Kidney (tissue), 14 donors: ENCODE results near the gene ELFN2. TPM values are rescaled to one million over a fixed set of nuclear protein-coding genes. Genes with fewer than 3 reads are reported as not detected.
A peak's percentile ranks its signal among the peaks of the same experiment; 100 is the strongest.

Experiments
- DNase-seq, 5 donors: peaks; one replicate each; pipeline ENCODE4 v3.0.0-alpha.2; 2013 to 2020
- FAIRE-seq: peaks from 2 replicates; lab custom pipeline; 2012; peaks lifted over from hg19 to GRCh38; lab: Jason Lieb, UNC
- H3K27ac ChIP-seq, 2 donors: one replicate each; pipeline ENCODE4 v1.7.0; 2013; ENCODE audit warnings: low read depth in 2 of 2, low read length in 2 of 2, inconsistent platforms in 1 of 2
- H3K27me3 ChIP-seq: one replicate; pipeline ENCODE4 v1.7.1; 2013; ENCODE audit warnings: low read length, inconsistent platforms; ENCODE audit not compliant: control insufficient read depth, insufficient read depth
- H3K36me3 ChIP-seq, 3 donors: one replicate each; pipeline versions ENCODE4 v1.7.0 to v1.7.1; 2013; ENCODE audit warnings: low read length in 3 of 3, control low read depth in 1 of 3, inconsistent platforms in 1 of 3; ENCODE audit not compliant: insufficient read depth in 3 of 3, control insufficient read depth in 2 of 3
- H3K4me1 ChIP-seq, 3 donors: one replicate each; pipeline versions ENCODE4 v1.7.0 to v1.7.1; 2013; ENCODE audit warnings: low read length in 3 of 3, inconsistent platforms in 1 of 3, low read depth in 1 of 3; ENCODE audit not compliant: control insufficient read depth in 2 of 3, insufficient read depth in 2 of 3
- H3K4me3 ChIP-seq, 3 donors: one replicate each; pipeline versions ENCODE4 v1.7.0 to v1.8.1; 2013; ENCODE audit warnings: low read length in 3 of 3, control low read depth in 1 of 3, inconsistent platforms in 1 of 3
- H3K9ac ChIP-seq, 3 donors: one replicate each; pipeline versions ENCODE4 v1.7.0 to v1.7.1; 2013; ENCODE audit warnings: low read length in 3 of 3, control low read depth in 1 of 3, inconsistent platforms in 1 of 3
- H3K9me3 ChIP-seq, 3 donors: one replicate each; pipeline versions ENCODE4 v1.7.0 to v1.7.1; 2013; ENCODE audit warnings: low read length in 3 of 3, control low read depth in 1 of 3, inconsistent platforms in 1 of 3; ENCODE audit not compliant: control insufficient read depth in 2 of 3, insufficient read depth in 1 of 3
- intact Hi-C: fragments of 100-400 bp; cut with DNase I; formaldehyde crosslinking; loops from one replicate; pipeline ENCODE4 v1.11.1; 2022
- polyA plus RNA-seq: library from polyadenylated mRNA; stranded (reverse); fragments of 350-450 nt; fragmentation: Illumina TruSeq; extraction: RNeasy Lipid Tissue Mini Kit (QIAGEN cat#74804); gene quantifications from one replicate; pipeline ENCODE4 v1.2.3, GENCODE V29; 2014; ENCODE audit warnings: low read depth, low replicate concordance; ENCODE audit not compliant: insufficient read depth
- total RNA-seq: library from RNA; stranded (reverse); fragmentation: NEBNext Ultra II Directional; extraction: Animal tissue kit (Norgen Biotek cat#: 25700); gene quantifications from one replicate; pipeline ENCODE4 v1.2.1, GENCODE V29; 2021
- TF ChIP-seq, protein P1 (sequence below): IDR thresholded peaks from 3 replicates; pipeline ENCODE4 v1.5.1; 2012; ENCODE audit warnings: mild to moderate bottlenecking, moderate library complexity, borderline replicate concordance; ENCODE audit not compliant: insufficient read depth; ENCODE audit errors: extremely low read depth
- donor health status: control.
- donor health status: control.
- donor health status: control.
- donor health status: control.
- donor health status: control.
- donor health status: DM: yes; HTN: yes; CAD: no.
- donor health status: Normal renal cell carcinoma (clear cell type).

Gene ELFN2
- total and polyA plus RNA-seq, 2 donors from 2014 or later: 0.19 to 4.6 TPM

GRCh38 chr22:37428649-37429586 is 1.6 kb upstream of the ELFN2 start:
- no peak for FAIRE-seq
- intact Hi-C loops: no loop called here
- Histone ChIP-seq H3K4me1 (peaks cover 0 to 4% (median 0%) of the 10 kb centered on the region in 3 donors), H3K9ac (no peak overlapping the region), H3K9me3 (no peaks in the 10 kb centered on the region), H3K27ac (no peak overlapping the region), H3K27me3 (peaks cover 6% of the 10 kb centered on the region), H3K36me3 (no peaks in the 10 kb centered on the region), H3K4me3 (no peak overlapping the region)
- DNase-seq: peak in 4 of 5 donors; percentile 76 to 90 (median 84)
- TF ChIP-seq, protein P1, sequence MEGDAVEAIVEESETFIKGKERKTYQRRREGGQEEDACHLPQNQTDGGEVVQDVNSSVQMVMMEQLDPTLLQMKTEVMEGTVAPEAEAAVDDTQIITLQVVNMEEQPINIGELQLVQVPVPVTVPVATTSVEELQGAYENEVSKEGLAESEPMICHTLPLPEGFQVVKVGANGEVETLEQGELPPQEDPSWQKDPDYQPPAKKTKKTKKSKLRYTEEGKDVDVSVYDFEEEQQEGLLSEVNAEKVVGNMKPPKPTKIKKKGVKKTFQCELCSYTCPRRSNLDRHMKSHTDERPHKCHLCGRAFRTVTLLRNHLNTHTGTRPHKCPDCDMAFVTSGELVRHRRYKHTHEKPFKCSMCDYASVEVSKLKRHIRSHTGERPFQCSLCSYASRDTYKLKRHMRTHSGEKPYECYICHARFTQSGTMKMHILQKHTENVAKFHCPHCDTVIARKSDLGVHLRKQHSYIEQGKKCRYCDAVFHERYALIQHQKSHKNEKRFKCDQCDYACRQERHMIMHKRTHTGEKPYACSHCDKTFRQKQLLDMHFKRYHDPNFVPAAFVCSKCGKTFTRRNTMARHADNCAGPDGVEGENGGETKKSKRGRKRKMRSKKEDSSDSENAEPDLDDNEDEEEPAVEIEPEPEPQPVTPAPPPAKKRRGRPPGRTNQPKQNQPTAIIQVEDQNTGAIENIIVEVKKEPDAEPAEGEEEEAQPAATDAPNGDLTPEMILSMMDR: peak; percentile 31

DNA sequence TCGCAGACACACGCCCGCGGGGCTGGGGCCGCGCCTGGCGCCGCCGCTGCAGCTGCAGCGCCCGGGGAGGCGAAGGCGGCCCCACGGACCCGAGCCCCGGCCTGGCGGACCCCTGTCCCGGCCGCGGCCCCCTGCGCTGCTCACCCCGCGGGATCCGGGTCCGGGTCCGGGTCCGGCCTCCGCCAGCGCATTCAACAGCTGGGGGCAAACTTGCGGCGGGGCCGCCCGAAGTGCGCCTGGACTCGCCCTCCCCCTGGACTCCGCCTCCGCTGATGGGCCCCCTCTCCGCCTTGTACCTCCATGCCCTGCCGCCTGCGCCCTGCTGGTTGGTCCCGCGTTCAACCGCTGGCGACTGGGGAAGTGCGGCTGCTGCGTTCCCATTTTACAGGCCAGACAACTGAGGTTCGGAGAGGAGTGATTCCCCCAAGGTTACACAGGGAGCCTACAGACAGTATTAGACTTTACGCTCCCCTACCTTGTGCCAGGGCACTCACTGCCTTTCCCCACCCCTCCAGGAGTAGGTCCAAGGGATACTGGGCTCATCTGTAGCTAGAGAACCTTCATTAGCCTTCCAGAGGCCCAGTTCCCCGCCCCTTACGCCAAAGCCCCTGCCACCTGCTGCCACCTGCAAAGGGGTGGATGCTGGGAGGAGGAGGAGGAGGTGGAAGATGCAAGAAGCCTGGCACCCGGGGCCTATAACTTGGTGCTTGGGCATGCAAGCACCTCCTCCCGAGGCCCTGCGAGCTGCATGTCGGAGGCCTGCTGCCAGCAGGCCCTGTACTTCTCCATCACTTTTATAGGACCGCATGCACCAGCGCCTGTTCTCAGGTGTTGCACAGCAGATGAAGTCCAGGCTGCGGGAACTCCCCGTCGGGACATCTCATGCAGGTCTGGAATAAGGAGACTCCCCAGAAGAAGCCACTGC is 694 bp upstream of the ELFN2 start:
- no peaks in the 10 kb centered on the region for H3K36me3 ChIP-seq
- H3K27me3 ChIP-seq: peaks cover 6% of the 10 kb centered on the region
- H3K4me3 ChIP-seq: no peak overlapping the region
- no peak for FAIRE-seq
- TF ChIP-seq, protein P1: no peak
- peaks cover 0 to 4% (median 0%) of the 10 kb centered on the region in 3 donors for H3K4me1 ChIP-seq
- no peak overlapping the region for H3K9ac ChIP-seq
- H3K9me3 ChIP-seq: no peaks in the 10 kb centered on the region
- no peak overlapping the region for H3K27ac ChIP-seq
- intact Hi-C loops: no loop called here
- peak in 1 of 5 donors; percentile 57 for DNase-seq

DNA sequence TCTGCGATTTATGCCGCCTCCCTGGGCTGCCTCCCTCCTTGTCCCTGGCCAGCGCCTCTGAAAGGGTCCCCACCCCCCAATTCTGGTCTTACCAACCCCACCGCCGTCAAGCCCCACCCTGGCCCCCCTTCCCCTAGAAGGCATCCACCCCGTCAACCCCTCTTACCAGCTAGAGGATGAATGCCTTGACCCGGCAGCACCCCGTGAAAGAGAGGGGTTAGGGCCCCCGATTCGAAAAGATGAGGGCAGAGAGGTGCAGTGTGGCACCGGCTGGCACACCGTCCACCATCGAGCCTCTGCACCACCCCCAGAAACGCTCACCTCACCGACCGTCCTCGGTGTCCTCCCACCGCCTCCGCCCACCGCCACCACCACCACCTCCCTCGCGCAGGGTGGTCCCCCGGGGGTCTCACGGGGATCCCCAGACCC is 559 bp downstream of the ELFN2 start:
- peaks cover 6% of the 10 kb centered on the region for H3K27me3 ChIP-seq
- H3K4me3 ChIP-seq: peak overlapping the region in 1 of 3 donors; percentile 33
- FAIRE-seq (no peak), DNase-seq (peak in 1 of 5 donors; percentile 60)
- H3K36me3 ChIP-seq: no peaks in the 10 kb centered on the region
- H3K4me1 ChIP-seq: peaks cover 0 to 4% (median 0%) of the 10 kb centered on the region in 3 donors
- H3K9ac ChIP-seq: no peak overlapping the region
- H3K27ac ChIP-seq: no peak overlapping the region
- TF ChIP-seq, protein P1: no peak
- H3K9me3 ChIP-seq: no peaks in the 10 kb centered on the region
- intact Hi-C loops: no loop called here
